ENCODE data around the gene COL25A1.

DNA sequence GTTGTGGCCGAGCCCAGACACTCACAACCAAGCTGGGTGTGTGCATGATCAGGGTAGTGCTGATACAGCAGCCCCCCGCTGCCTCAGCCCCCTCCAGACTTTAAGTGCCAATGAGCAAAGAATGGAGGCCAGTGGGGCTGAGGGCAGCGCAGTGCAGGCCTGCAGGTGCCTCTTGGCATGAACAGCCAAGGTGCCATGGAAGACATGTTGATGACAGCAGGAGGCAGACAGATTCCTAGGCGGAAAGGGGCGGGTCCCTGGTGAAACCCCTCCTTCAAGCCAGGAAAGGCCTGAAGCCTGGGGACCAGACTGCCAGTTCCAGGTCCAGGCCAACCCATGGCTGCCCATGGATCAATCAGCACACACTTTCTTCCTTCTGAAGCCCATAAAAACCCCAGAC lies 286.3 kb downstream of the COL25A1 start:
- TF ChIP-seq, protein P1, sequence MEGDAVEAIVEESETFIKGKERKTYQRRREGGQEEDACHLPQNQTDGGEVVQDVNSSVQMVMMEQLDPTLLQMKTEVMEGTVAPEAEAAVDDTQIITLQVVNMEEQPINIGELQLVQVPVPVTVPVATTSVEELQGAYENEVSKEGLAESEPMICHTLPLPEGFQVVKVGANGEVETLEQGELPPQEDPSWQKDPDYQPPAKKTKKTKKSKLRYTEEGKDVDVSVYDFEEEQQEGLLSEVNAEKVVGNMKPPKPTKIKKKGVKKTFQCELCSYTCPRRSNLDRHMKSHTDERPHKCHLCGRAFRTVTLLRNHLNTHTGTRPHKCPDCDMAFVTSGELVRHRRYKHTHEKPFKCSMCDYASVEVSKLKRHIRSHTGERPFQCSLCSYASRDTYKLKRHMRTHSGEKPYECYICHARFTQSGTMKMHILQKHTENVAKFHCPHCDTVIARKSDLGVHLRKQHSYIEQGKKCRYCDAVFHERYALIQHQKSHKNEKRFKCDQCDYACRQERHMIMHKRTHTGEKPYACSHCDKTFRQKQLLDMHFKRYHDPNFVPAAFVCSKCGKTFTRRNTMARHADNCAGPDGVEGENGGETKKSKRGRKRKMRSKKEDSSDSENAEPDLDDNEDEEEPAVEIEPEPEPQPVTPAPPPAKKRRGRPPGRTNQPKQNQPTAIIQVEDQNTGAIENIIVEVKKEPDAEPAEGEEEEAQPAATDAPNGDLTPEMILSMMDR (IDR thresholded peaks at IDR 0.05; ENCODE audit: low read depth, low read length) = no peak
- no peak for TF ChIP-seq EZH2phosphoT487 (IDR thresholded peaks at IDR 0.05; ENCODE audit: low read depth)
